Panc1 (cell line): Measurements from ENCODE around the gene AKAP7.

Source experiments
- POLR2AphosphoS5 ChIP-seq: IDR thresholded peaks from 2 replicates; pipeline ENCODE4 v1.6.1; 2012; ENCODE audit warnings: mild to moderate bottlenecking, low read depth, low read length, moderate library complexity
- TF ChIP-seq, protein P1 (sequence below): fragments of 450-650 bp; IDR thresholded peaks from 2 replicates; pipeline ENCODE4 v1.5.1; 2017; ENCODE audit warnings: mild to moderate bottlenecking

GRCh38 chr6:131112249-131112648, 23.0 kb upstream of the AKAP7 start:
- TF ChIP-seq, protein P1, sequence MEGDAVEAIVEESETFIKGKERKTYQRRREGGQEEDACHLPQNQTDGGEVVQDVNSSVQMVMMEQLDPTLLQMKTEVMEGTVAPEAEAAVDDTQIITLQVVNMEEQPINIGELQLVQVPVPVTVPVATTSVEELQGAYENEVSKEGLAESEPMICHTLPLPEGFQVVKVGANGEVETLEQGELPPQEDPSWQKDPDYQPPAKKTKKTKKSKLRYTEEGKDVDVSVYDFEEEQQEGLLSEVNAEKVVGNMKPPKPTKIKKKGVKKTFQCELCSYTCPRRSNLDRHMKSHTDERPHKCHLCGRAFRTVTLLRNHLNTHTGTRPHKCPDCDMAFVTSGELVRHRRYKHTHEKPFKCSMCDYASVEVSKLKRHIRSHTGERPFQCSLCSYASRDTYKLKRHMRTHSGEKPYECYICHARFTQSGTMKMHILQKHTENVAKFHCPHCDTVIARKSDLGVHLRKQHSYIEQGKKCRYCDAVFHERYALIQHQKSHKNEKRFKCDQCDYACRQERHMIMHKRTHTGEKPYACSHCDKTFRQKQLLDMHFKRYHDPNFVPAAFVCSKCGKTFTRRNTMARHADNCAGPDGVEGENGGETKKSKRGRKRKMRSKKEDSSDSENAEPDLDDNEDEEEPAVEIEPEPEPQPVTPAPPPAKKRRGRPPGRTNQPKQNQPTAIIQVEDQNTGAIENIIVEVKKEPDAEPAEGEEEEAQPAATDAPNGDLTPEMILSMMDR: no peak
- TF ChIP-seq POLR2AphosphoS5: no peak
